Stomach (tissue), 9 donors: ENCODE data around the gene PKD1. TPM values are rescaled to one million over a fixed set of nuclear protein-coding genes. Genes with fewer than 3 reads are reported as not detected.
A peak's percentile ranks its signal among the peaks of the same experiment; 100 is the strongest.

Experiments
- DNase-seq, 2 donors: peaks; one replicate each; pipeline versions ENCODE4 v3.0.0 to v3.0.0-alpha.2; 2013 to 2019
- H3K27ac ChIP-seq, 5 donors: fragments of 200-600 bp in 4 of 5; sonication (generic) in 4 of 5; one replicate each; pipeline ENCODE4 v1.5.1; 2013 to 2019; ENCODE audit warnings: mild to moderate bottlenecking in 1 of 5, moderate library complexity in 1 of 5
- H3K27me3 ChIP-seq, 3 donors: fragments of 200-600 bp; sonication (generic); one replicate each; pipeline ENCODE4 v1.5.1; 2017 to 2019; ENCODE audit warnings: mixed run types in 1 of 3
- H3K36me3 ChIP-seq, 4 donors: fragments of 200-600 bp; sonication (generic); 1 replicate in 3 of 4; 2 replicates in 1 of 4; pipeline ENCODE4 v1.5.1; 2016 to 2019
- H3K4me1 ChIP-seq, 4 donors: fragments of 200-600 bp; sonication (generic); one replicate each; pipeline ENCODE4 v1.5.1; 2016 to 2019
- H3K4me3 ChIP-seq, 4 donors: fragments of 200-600 bp; sonication (generic) in 3 of 4; one replicate each; pipeline ENCODE4 v1.5.1; 2016 to 2019; ENCODE audit warnings: mild to moderate bottlenecking in 1 of 4
- H3K9me3 ChIP-seq, 4 donors: fragments of 200-600 bp; sonication (generic); one replicate each; pipeline ENCODE4 v1.5.1; 2016 to 2019
- CTCF ChIP-seq, 7 experiments: fragments of 450-650 bp in 4 of 7; fragments of 200-600 bp in 3 of 7; sonication (generic) in 3 of 7; IDR thresholded peaks; one replicate each; pipeline ENCODE4 v1.5.1; 2016 to 2019; ENCODE audit warnings: antibody characterized with exemption in 7 of 7, control low read depth in 2 of 7, mild to moderate bottlenecking in 1 of 7
- EP300 ChIP-seq: sonication (generic); formaldehyde crosslinking; IDR thresholded peaks from one replicate; pipeline ENCODE4 v1.6.1; 2017; ENCODE audit warnings: antibody characterized with exemption
- POLR2A ChIP-seq, 4 donors: fragments of 450-650 bp; IDR thresholded peaks; one replicate each; pipeline ENCODE4 v1.6.1; 2016; ENCODE audit warnings: antibody characterized with exemption in 4 of 4, control low read depth in 2 of 4, mild to moderate bottlenecking in 1 of 4, moderate library complexity in 1 of 4
- POLR2AphosphoS5 ChIP-seq, 3 donors: sonication (generic); formaldehyde crosslinking; IDR thresholded peaks; one replicate each; pipeline ENCODE4 v1.6.1; 2016; ENCODE audit warnings: antibody characterized with exemption in 3 of 3
- WGBS, 5 donors: extraction: QIAGEN DNeasy Blood & Tissue Kit in 3 of 5; methylation state at CpG; one replicate each; pipeline versions ENCODE4 v1.1.5 to v1.1.7; 2013 to 2018; 5-methylcytosine and 5-hydroxymethylcytosine counted together
- intact Hi-C: fragments of 100-400 bp; cut with DNase I; formaldehyde crosslinking; loops from one replicate; pipeline ENCODE4 v1.15.1; 2023; ENCODE audit warnings: low total_unique reads
- polyA plus RNA-seq, 3 donors: library from polyadenylated mRNA; stranded (reverse); fragments of 200-250 nt; gene quantifications; one replicate each; pipeline ENCODE4 v1.2.3, GENCODE V29; 2013
- total RNA-seq, 5 donors: library from RNA; depleted of rRNA; stranded (reverse); fragments of >200 nt; gene quantifications; one replicate each; pipeline versions ENCODE4 v1.1.0 to v1.2.3, GENCODE V29; 2014 to 2016
- donor health status: healthy with polysubstance abuse.
- donor health status: Bipolar disorder and iron deficiency.
- donor health status: healthy.

Gene PKD1
- total and polyA plus RNA-seq, 8 donors = 10.4 to 776 (median 90.7) TPM

- H3K27ac ChIP-seq = peak within 1 kb of the TSS; percentile 87 to 97 (median 87)
- H3K4me1 ChIP-seq = peaks cover 53 to 67% (median 59%) of the 10 kb centered on the region in 4 donors
- H3K9me3 ChIP-seq = no peaks in the 10 kb centered on the region
- H3K36me3 ChIP-seq = peaks cover 8 to 13% (median 12%) of the 10 kb centered on the region in 4 donors
- TF ChIP-seq CTCF (IDR thresholded peaks at IDR 0.05) = no peak
- TF ChIP-seq POLR2AphosphoS5 (IDR thresholded peaks at IDR 0.05) = peak in 2 of 3 donors; percentile 63 to 69
- no peak for TF ChIP-seq POLR2A (IDR thresholded peaks at IDR 0.05)
- no peak for TF ChIP-seq EP300
- DNase-seq = peak; percentile 94 to 95
- peak within 1 kb of the TSS; percentile 45 to 61 (median 50) for H3K4me3 ChIP-seq
- H3K27me3 ChIP-seq = peaks cover 0 to 4% (median 0%) of the 10 kb centered on the region in 3 donors
- intact Hi-C loops = no loop called here
- 0 to 15% (median 4%) methylated on average over 3 to 55 of the region's 55 CpGs for whole genome bisulfite sequencing, 5 donors
Measured at GRCh38 chr16:2147981-2148671, 12.4 kb upstream of the PKD1 start, which contains the start of gene RAB26. Gene RAB26, plus strand, starts transcription at chr16:2148625. Its CDS starts 159 bp downstream, at chr16:2148784.

GRCh38 chr16:2147378-2147777, 11.7 kb upstream of the PKD1 start:
- Histone ChIP-seq H3K4me3 (no peak overlapping the region), H3K36me3 (peaks cover 8 to 13% (median 12%) of the 10 kb centered on the region in 4 donors), H3K27ac (peak overlapping the region; percentile 87 to 97 (median 87)), H3K4me1 (peaks cover 45 to 60% (median 52%) of the 10 kb centered on the region in 4 donors), H3K27me3 (peaks cover 0 to 4% (median 0%) of the 10 kb centered on the region in 3 donors), H3K9me3 (no peaks in the 10 kb centered on the region)
- TF ChIP-seq POLR2A (IDR thresholded peaks at IDR 0.05) = no peak
- TF ChIP-seq EP300 = no peak
- TF ChIP-seq POLR2AphosphoS5 (IDR thresholded peaks at IDR 0.05) = no peak
- no peak for TF ChIP-seq CTCF (IDR thresholded peaks at IDR 0.05)
- peak in 1 of 2 donors; percentile 14 for DNase-seq
- intact Hi-C loops = no loop called here
- WGBS, 5 donors = 42 to 68% (median 55%) methylated on average over 5 to 6 of the region's 6 CpGs

GRCh38 chr16:2145843-2146242, 10.1 kb upstream of the PKD1 start:
- H3K4me3 ChIP-seq = no peak overlapping the region
- TF ChIP-seq POLR2AphosphoS5 (IDR thresholded peaks at IDR 0.05) = no peak
- no peak for TF ChIP-seq CTCF (IDR thresholded peaks at IDR 0.05)
- no peak for TF ChIP-seq EP300
- no peak for TF ChIP-seq POLR2A (IDR thresholded peaks at IDR 0.05)
- H3K27ac ChIP-seq = no peak overlapping the region
- peaks cover 30 to 46% (median 37%) of the 10 kb centered on the region in 4 donors for H3K4me1 ChIP-seq
- no peak for DNase-seq
- intact Hi-C loops = no loop called here
- peaks cover 0 to under 1% (median 0%) of the 10 kb centered on the region in 4 donors for H3K36me3 ChIP-seq
- 83 to 92% (median 87%) methylated on average over 5 of the region's 5 CpGs for WGBS, 5 donors
- no peaks in the 10 kb centered on the region for H3K9me3 ChIP-seq
- H3K27me3 ChIP-seq = peaks cover 0 to 4% (median 0%) of the 10 kb centered on the region in 3 donors

GRCh38 chr16:2143878-2144485, 8.3 kb upstream of the PKD1 start:
- Histone ChIP-seq H3K9me3 (no peaks in the 10 kb centered on the region), H3K4me3 (no peak overlapping the region), H3K36me3 (no peaks in the 10 kb centered on the region), H3K27ac (no peak overlapping the region), H3K27me3 (peaks cover 0 to 3% (median 0%) of the 10 kb centered on the region in 3 donors), H3K4me1 (peaks cover 15 to 39% (median 28%) of the 10 kb centered on the region in 4 donors)
- intact Hi-C loops = no loop called here
- peak in 1 of 2 donors; percentile 11 for DNase-seq
- WGBS, 5 donors = 75 to 81% (median 78%) methylated on average over 15 to 17 of the region's 17 CpGs
- no peak for TF ChIP-seq EP300
- no peak for TF ChIP-seq POLR2AphosphoS5 (IDR thresholded peaks at IDR 0.05)
- no peak for TF ChIP-seq POLR2A (IDR thresholded peaks at IDR 0.05)
- TF ChIP-seq CTCF (IDR thresholded peaks at IDR 0.05) = no peak
